ENCODE measurements around the gene WIZ.
A peak's percentile ranks its signal among the peaks of the same experiment; 100 is the strongest.

The WIZ gene

GRCh38 chr19:15373644-15374043, 76.1 kb downstream of the WIZ start:
- no peak for DNase-seq (ENCODE audit: low read depth)

- DNase-seq (ENCODE audit: low read depth), result no peak
Measured at GRCh38 chr19:15372891-15373301, 76.9 kb downstream of the WIZ start.

GRCh38 chr19:15372470-15372869, 77.3 kb downstream of the WIZ start:
- DNase-seq (ENCODE audit: low read depth), result peak; percentile 35

- no peak for DNase-seq (ENCODE audit: low read depth)
Measured at GRCh38 chr19:15371786-15372380, 77.9 kb downstream of the WIZ start.

- no peak for DNase-seq (ENCODE audit: low read depth)
Measured at GRCh38 chr19:15371119-15371518, 78.6 kb downstream of the WIZ start.
